Fibroblast of upper back skin (primary cell): ENCODE measurements around the gene HLA-DPA1.
"Not testable (repeated sequence)": the region's sequence is repeated elsewhere in the genome, so short reads cannot be mapped to it uniquely, and the experiment has no call there.

Experiments
- DNase-seq: peaks from one replicate; pipeline ENCODE4 v3.0.0-alpha.2; 2013

HLA-DPA1 gene

GRCh38 chr6:33073431-33073871 is at the start of gene HLA-DPA1:
Gene HLA-DPA1 (minus strand): TSS chr6:33073649.
- DNase-seq, result no peak

DNA sequence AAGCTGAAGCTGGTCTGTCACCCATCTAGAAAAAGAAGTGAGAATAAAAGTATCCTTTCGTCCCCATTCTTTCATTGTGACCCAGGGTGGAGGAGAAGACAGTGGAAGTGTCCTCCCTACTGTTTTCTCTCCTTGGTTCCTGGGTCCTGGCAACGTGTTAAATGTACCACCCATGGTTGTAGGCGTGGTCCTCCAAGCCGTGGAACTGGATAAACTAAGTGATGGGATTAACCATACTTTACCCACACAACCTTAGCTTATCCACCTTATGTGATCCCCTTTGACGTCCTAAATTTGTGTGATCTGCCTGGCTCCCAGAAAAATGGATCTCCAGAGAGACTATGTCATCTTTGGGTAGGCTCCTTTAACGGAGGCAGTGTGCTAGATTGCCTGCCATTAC is 49.7 kb upstream of the HLA-DPA1 start:
- no peak for DNase-seq

DNA sequence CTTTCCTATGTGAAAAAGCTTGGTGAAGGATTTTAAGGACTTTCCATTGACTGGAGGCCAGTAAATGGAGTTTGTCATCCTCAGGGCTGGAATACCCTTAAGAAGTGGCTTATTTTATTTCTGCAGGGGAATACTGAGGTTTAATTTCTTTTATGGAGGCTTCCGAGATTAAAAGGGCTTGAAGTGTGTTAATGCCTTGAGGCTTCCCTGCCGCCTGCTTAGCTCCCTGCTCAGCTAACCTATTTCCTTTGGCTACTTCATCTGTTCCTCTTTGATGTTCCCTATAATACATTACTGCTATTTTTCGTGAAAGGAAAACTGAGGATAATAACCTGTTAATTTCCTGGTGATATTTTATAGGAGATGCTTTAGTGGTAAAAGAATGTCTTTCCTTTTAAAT is 46.6 kb upstream of the HLA-DPA1 start:
- no peak for DNase-seq

DNA sequence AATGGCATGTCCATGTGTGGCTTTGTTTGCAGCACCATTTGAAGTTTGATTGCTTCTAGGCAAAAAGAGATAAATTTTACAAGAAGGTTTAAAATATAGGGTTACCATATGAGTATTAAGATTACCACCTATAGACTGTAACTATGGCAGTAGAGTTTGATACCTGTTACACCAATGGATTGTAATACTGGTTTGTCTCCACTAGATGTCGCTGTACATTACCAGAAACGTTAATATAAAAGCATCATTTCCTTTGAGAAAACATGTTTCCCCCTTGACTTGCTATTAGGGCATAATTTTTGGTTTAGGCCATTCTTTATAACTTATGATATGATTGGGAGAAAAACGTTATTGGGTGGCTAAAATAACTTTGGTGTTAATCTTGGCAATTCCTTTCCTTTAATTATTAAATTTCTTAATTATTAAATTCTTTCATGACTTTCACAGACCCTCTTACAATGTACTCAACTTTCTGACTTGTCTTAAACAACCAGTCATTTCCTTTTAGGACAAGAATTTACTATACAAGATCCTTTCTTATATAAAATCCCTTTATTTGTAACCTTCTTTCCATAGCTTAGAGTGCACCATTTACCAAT is 45.2 kb upstream of the HLA-DPA1 start:
- DNase-seq, result peak; percentile 64

GRCh38 chr6:33117811-33118277 is 44.4 kb upstream of the HLA-DPA1 start:
- no peak for DNase-seq

DNA sequence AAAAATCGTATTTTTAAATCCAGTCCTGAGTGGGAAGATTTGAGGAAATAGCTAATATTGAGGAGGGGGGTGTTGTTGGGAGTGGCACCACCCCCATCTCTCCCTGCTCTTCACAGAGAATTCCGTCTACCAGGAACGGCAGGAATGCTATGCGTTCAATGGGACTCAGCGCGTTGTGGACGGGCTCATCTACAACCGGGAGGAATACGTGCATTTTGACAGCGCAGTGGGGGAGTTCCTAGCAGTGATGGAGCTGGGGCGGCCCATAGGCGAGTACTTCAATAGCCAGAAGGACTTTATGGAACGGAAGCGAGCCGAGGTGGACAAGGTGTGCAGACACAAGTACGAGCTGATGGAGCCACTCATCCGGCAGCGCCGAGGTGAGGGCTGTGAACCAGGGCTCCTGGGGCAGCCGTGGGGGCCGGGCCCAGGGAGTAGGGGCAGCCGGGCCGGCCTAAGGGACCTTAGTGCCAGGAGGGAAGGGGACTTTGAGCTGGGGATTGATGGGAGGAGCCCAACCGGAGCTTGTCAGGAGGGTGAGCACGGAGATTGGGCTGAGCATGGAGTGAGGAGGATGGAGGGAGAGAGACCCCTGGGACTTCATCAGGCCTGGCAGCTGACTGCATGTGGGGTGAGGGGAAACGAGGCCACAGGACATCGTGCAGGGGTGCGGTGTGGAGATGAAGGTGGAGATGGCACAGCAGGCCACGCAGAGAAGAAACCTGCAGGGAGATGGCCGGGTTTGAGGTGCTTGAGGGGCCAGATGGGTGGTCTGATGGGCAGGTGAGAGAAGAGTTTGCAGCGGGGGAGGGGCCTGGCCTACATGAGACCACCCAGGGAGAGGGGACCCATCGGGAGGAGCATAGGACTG is 43.6 kb upstream of the HLA-DPA1 start:
- no peak for DNase-seq

DNA sequence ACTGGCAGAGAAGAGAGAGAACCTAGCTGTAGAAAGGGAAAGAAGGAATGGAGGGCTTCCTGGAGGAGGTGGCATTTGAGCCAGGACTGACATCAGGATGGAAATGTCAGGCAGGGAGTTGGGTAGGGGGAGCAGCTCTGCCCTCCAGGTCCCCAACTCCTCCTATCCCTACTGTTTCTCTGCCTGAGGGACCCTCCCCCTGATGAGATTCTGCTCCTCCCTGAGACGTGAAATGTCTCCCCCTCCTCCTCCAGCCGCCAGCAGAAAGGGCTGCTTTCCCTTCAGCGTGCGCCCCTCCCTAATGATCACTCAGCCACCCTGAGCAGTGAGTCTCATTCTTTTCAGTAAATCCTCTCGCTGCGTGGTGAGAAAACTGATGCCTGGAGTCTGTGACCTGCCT is 43.0 kb upstream of the HLA-DPA1 start:
- no peak for DNase-seq

DNA sequence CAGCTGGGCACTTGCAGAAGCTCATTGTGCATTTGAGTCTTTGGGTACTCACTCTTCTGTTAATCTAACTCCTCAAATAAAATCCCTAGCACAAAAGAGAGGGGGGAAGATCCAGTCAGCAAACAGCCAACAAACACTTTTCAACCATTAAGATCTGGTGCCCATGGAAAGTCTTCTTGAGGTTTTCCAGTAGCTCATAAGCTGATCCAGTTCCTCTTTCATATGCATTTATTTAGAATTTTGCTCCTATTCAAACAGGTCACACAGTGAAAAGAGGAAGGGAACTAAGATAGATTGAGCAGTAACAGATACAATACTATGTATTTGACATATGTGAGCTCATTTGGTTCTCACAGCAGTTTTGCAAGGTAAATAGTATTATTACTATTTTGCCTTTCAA is 41.0 kb upstream of the HLA-DPA1 start:
- DNase-seq, result no peak

DNA sequence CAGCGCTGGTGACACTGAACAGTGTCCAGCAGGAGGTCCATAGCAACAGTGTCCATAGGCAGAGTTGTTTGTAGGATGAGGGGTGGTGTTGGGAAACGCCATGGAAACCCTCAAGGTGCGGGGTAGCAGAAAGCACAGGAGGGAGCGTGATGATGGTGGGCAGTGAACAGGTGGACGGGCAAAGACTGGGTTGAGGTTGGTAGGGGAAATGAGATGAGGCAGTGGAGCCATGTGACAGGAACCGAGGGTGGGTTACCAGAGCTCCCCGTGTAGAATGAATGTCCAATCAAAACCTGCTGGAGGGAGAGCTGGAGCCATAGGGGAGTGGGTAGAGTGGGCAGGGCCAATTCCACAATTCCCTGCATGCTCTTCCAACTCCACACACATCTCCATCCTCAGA is 40.3 kb upstream of the HLA-DPA1 start:
- DNase-seq, result no peak

- DNase-seq, result peak; percentile 40
Observed at GRCh38 chr6:33112148-33112547, 38.7 kb upstream of the HLA-DPA1 start.

DNA sequence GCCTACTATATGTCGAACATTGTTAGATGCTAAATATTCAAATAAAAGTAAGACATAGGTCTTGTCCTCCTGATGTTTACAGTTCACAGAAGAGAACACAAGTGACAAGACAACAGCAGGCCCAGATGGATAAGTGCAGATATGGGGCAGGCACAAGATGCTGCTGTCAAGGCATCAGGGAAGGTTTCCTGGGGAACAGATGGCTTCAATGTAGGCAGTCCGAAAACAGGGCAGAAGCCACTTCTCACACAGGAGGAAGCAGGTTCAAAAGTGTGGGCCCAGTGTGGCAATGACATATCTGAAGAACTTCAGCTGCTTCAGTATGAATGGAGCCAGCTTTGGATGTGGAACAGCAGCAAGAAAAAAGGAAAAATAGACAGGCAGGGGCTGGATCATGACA is 34.9 kb upstream of the HLA-DPA1 start:
- no peak for DNase-seq

- no peak for DNase-seq
Observed at GRCh38 chr6:33107641-33108040, 34.2 kb upstream of the HLA-DPA1 start.

DNA sequence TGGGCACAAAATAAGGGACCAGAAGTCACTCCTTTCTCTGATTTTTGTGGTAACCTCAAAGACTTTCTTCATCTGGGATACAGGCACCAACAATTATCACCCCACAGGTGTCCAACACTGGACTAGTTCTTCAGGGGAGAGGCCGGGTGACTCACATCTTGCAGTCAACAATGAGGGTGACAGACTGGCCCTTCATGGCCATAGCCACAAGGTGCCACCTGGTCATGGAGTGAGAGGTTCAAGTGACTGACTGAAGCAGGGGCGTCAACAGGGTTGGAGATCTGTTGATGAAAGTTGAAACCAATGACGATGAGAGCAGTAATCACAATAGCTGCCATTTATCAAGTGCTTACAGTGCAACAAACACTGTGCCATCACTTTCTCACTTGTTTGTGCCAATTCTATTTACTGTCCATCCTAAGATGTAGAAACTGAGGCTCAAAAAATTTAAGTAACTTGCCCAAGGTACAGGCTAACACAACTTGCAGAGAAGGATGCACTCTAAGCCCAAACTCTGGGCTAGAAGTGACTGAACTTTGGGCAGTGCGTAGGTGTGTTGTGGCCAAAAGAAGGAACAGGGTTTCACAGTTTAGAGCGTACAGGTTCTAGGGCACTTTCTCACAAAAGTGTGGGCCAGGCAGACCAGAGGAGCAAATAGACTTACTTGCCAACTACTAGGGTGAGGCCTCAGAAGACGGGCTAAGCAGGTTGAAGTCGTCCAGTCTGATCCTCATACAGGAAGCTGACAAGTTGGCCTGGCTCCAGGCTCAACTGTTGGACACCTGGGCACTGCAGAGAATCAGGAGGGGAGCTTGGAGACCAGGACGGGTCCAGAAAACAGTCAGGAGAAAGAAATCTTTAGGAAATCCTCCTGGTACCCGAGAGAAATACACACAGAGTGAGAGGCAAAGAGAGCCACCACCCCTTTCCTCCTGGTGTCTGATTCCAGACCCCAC is 32.7 kb upstream of the HLA-DPA1 start:
- no peak for DNase-seq

- DNase-seq, result no peak
Observed at GRCh38 chr6:33105386-33105785, 31.9 kb upstream of the HLA-DPA1 start.

DNA sequence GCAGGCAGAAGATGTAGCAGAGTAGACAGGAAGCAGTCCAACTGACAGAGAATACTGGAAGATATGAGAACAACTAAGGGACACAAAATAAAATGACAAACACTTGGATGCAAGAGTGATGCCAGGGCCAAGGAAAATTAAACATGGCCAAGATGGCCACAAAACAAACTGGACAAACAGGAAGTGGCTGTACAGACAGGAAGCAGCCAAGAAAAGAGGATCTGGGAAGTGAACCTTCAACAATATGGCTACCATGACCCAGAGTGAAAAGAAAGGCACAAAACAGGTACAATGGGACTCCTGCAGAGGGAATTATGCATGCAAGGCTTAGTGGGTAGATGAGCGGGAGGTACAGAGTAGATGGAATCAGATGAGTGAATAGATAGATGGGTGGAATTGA is 31.4 kb upstream of the HLA-DPA1 start:
- no peak for DNase-seq

DNA sequence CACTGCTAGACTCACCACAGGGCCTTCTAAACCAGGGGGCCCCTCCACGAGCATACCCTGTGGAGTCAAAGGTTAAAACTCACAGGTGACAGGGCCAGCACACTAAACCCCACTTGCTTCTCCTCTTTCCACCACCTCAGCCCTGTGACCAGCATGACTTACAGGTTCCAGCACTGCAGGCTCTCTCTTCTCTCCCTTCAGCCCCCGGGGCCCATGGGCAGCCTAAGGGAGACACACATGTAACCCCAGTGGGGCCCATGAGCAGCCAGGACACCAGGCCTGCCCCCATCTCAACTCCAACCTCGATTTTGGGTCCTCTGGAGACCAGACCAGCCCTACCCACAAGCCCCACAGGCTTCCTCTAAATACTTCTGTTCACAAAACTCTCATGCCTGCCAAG is 30.3 kb upstream of the HLA-DPA1 start:
- no peak for DNase-seq

DNA sequence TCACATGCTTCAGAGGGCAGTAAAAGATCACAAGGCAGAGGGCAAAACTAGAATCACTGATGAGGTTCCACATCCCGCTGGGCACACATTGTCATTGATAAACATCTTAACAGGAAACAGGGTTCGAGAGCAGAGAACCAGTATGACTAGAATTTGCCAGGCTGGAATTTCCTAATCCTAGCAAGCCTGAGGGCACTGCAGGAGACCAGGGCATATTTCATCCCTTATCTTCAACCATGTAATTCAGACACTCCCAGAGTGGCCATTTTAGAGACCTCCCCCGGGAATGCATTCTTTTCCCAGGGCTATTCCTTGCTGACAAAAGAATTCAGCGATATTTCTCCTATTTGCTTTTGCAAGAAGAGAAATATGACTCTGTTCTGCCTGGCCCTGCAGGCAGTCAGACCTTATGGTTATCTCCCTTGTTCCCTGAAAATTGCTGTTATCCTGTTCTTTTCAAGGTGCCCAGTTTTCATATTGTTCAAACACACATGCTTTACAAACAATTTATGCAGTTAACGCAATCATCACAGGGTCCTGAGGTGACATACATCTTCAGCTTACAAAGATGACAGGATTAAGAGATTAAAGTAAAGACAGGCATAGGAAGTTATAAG is 27.8 kb upstream of the HLA-DPA1 start:
- not testable (repeated sequence) for DNase-seq

DNA sequence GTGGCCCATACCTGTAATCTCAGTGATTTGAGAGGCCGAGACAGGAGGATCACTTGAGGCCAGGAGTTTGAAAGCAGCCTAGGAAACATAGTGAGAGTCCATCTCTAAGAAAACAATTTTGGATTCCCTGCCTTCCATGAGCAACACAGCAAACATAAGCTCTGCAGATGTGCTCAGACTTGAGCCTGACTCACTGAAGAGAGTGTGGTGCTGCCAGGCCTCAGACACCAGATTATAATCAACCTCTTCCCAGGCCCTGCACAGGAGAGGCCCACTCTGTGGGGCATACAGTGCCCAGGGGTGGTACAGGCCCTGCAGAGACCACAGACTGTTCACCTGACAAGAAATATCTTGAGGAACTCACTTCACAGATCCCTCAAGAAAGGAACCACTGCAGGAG is 22.2 kb upstream of the HLA-DPA1 start:
- no peak for DNase-seq

GRCh38 chr6:33093855-33094254 is 20.4 kb upstream of the HLA-DPA1 start:
- no peak for DNase-seq

DNA sequence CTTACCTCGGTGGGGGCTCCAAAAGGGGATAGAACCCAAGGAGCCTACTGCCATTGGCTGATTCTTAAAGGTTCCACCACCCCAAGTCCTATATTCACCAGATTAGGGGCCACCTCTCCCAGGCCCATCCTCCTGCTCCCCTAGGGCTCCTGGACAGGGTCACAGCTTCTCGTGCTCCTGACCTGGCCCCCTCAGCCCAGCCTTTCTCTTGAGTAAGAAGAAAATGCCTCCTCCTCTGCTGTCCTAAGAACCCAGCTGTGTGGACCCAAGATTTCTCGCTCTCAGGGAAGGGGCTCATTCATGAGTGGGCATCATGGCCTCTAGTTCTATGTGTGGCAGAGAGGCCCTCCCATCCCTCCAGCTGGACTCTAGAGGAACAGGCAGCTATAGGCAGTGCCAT is 18.9 kb upstream of the HLA-DPA1 start:
- no peak for DNase-seq

DNA sequence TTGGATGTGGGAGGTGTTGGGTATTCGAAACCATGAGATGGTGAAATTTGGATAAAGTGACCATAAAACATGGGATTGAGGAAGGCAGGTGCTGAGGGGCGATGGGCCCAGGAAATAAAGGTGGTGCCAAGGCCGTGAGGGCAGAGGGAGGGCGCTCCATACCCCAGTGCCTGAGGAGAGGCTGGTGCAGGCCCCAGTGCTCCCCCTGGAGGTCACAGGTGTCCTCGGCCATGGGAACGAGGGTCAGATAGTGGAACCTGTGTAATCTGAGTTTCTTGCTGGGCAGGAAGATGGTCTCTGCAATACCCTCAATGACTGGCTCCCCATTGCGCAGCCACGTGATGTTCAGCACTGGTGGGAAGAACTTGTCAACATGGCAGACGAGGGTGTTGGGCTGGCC is 18.5 kb upstream of the HLA-DPA1 start:
- no peak for DNase-seq

DNA sequence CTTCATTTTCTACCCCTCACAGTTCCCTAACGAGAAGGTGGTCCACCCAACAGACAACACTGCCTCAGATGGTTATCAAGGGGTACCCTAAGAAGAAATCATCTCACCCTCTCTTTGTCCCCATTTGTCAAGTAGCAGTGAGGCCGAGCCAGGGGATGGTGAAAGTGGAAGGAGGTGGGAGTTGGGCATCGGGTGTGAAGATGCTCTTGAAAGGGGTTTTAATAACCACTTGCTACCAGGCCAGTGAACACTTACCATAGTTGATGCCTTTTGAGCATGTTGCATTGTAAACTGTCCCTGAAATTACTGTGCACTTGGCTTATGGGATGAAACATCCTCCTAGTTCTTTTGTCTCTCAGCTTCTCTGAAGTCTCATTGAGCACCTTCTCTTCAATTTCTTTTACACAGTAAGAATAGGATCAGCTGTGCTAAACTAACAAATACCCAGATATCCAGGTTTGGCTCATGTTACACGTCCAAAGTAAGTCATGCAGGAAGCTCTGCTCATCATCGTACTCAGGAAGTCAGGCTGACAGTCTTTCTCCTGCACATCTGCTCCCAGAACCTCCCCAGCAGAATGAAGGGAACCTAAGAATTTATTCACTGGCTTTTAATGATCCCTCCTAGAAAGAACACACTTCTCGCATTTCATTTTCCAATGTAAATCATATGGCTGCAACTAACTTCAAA is 15.6 kb upstream of the HLA-DPA1 start:
- DNase-seq, result no peak
